Neutrophil (primary cell): Measurements from ENCODE around the gene IL17RB.

Experiments
- H3K27ac ChIP-seq: fragments of 200-600 bp; sonication (generic); 2 replicates; pipeline ENCODE4 v1.5.1; 2016; ENCODE audit warnings: mild to moderate bottlenecking, moderate library complexity
- H3K27me3 ChIP-seq: fragments of 200-600 bp; sonication (generic); 2 replicates; pipeline ENCODE4 v1.6.0; 2016; ENCODE audit warnings: mild to moderate bottlenecking
- H3K36me3 ChIP-seq: fragments of 200-600 bp; sonication (generic); 2 replicates; pipeline ENCODE4 v1.5.1; 2017
- H3K4me1 ChIP-seq, 2 experiments: fragments of 200-600 bp in 1 of 2; sonication (generic) in 1 of 2; 1 replicate in 1 of 2; 2 replicates in 1 of 2; pipeline versions ENCODE4 v1.5.1 to v1.6.1; 2013 to 2016; ENCODE audit warnings: low read depth in 1 of 2, low read length in 1 of 2, mild to moderate bottlenecking in 1 of 2, moderate library complexity in 1 of 2; ENCODE audit not compliant: control insufficient read depth in 1 of 2, insufficient read depth in 1 of 2
- H3K4me3 ChIP-seq, 2 experiments: fragments of 200-600 bp in 1 of 2; sonication (generic) in 1 of 2; 1 replicate in 1 of 2; 2 replicates in 1 of 2; pipeline ENCODE4 v1.5.1; 2013 to 2016; ENCODE audit warnings: low read depth in 1 of 2, low read length in 1 of 2, mild to moderate bottlenecking in 1 of 2, moderate library complexity in 1 of 2
- H3K9me3 ChIP-seq: fragments of 200-600 bp; sonication (generic); 2 replicates; pipeline ENCODE4 v1.5.1; 2016
- TF ChIP-seq, protein P1 (sequence below): fragments of 200-600 bp; sonication (generic); IDR thresholded peaks from 2 replicates; pipeline ENCODE4 v1.5.1; 2016; ENCODE audit warnings: antibody characterized with exemption

Gene IL17RB

GRCh38 chr3:53806182-53807116 is 39.9 kb upstream of the IL17RB start:
- Histone ChIP-seq H3K9me3 (no peaks in the 10 kb centered on the region), H3K4me3 (no peak overlapping the region), H3K4me1 (no peaks in the 10 kb centered on the region), H3K27me3 (peaks cover 19% of the 10 kb centered on the region), H3K27ac (no peak overlapping the region), H3K36me3 (no peaks in the 10 kb centered on the region)
- TF ChIP-seq, protein P1, sequence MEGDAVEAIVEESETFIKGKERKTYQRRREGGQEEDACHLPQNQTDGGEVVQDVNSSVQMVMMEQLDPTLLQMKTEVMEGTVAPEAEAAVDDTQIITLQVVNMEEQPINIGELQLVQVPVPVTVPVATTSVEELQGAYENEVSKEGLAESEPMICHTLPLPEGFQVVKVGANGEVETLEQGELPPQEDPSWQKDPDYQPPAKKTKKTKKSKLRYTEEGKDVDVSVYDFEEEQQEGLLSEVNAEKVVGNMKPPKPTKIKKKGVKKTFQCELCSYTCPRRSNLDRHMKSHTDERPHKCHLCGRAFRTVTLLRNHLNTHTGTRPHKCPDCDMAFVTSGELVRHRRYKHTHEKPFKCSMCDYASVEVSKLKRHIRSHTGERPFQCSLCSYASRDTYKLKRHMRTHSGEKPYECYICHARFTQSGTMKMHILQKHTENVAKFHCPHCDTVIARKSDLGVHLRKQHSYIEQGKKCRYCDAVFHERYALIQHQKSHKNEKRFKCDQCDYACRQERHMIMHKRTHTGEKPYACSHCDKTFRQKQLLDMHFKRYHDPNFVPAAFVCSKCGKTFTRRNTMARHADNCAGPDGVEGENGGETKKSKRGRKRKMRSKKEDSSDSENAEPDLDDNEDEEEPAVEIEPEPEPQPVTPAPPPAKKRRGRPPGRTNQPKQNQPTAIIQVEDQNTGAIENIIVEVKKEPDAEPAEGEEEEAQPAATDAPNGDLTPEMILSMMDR, result no peak

GRCh38 chr3:53807117-53807810 is 39.1 kb upstream of the IL17RB start:
- TF ChIP-seq, protein P1, result no peak
- Histone ChIP-seq H3K27ac (no peak overlapping the region), H3K4me3 (no peak overlapping the region), H3K27me3 (peaks cover 19% of the 10 kb centered on the region), H3K9me3 (no peaks in the 10 kb centered on the region), H3K36me3 (no peaks in the 10 kb centered on the region), H3K4me1 (no peaks in the 10 kb centered on the region)

DNA sequence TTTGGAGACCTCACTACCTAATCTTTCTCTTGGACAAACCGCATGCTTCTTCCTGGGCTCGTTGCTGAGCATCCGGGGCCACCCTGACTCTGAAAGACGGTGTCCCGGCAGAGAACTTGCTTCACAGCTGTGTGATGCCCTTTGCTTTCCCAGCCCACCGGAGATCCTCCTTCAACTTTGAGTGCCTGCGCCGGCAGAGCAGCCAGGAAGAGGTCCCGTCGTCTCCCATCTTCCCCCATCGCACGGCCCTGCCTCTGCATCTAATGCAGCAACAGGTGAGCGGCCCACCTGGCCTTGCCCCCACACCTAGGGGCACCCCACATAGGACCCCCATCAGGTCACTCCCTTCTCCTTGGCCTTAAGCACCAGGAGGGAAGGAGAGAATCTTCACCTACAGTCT is 37.9 kb upstream of the IL17RB start:
- Histone ChIP-seq H3K9me3 (no peaks in the 10 kb centered on the region), H3K27ac (no peak overlapping the region), H3K27me3 (peaks cover 19% of the 10 kb centered on the region), H3K36me3 (no peaks in the 10 kb centered on the region), H3K4me1 (no peaks in the 10 kb centered on the region), H3K4me3 (no peak overlapping the region)
- TF ChIP-seq, protein P1, result no peak

DNA sequence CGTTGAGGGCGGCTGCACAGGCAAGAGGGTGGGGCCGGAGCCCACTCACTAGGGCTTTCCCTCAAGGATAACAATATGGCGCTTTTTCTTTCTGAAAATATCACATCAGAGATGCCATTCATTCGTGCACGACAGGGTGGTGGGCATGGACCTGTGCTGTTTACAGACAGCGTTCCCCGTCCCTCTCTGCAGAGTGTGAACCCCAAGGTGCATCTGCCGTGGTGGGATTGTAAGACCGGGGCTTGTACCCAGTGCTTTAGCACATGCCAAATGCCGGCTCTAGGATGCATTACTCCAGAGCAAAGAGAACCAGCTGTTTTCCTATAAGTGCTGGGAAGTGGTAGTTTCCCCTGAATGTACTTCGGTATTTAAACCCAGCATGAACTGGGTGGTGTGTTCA is 37.1 kb upstream of the IL17RB start:
- no peaks in the 10 kb centered on the region for H3K36me3 ChIP-seq

DNA sequence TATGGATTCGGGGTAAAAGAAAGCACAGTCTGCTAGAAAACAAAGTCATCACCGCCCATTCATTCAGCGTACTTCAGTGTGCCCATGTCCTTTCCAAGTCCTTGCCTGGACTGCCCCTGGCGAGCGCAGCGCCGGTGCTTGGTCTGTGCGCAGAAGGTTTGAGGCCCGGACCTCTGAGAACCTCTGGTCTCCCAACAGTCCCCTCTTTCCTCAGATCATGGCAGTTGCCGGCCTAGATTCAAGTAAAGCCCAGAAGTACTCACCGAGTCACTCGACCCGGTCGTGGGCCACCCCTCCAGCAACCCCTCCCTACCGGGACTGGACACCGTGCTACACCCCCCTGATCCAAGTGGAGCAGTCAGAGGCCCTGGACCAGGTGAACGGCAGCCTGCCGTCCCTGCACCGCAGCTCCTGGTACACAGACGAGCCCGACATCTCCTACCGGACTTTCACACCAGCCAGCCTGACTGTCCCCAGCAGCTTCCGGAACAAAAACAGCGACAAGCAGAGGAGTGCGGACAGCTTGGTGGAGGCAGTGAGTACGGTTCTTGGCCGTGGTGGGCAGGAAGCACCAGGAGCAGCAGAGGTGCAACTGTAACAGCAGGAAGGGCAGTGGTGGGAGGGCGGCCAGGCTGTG is 36.5 kb upstream of the IL17RB start:
- TF ChIP-seq, protein P1, result no peak
- Histone ChIP-seq H3K9me3 (no peaks in the 10 kb centered on the region), H3K4me1 (no peaks in the 10 kb centered on the region), H3K36me3 (no peaks in the 10 kb centered on the region), H3K27me3 (peaks cover 10% of the 10 kb centered on the region), H3K4me3 (no peak overlapping the region), H3K27ac (no peak overlapping the region)

More for the DNA sequence above, 37.1 kb upstream of the IL17RB start:
- Histone ChIP-seq H3K27me3 (peaks cover 15% of the 10 kb centered on the region), H3K9me3 (no peaks in the 10 kb centered on the region), H3K4me1 (no peaks in the 10 kb centered on the region), H3K4me3 (no peak overlapping the region), H3K27ac (no peak overlapping the region)
- TF ChIP-seq, protein P1, result no peak
